GM12864 (cell line): Measurements from ENCODE around the gene NXNL2.
A peak's percentile ranks its signal among the peaks of the same experiment; 100 is the strongest.

Experiments
- DNase-seq: peaks from one replicate; pipeline ENCODE4 v3.0.0-alpha.2; 2011; ENCODE audit warnings: low read depth
- H3K4me3 ChIP-seq: 2 replicates; pipeline ENCODE4 v1.5.1; 2011; ENCODE audit warnings: mild to moderate bottlenecking, low read depth, low read length, control low read depth
- CTCF ChIP-seq: IDR thresholded peaks from 2 replicates; pipeline ENCODE4 v1.5.1; 2011; ENCODE audit warnings: low read depth, mild to moderate bottlenecking, moderate library complexity, low read length, control low read depth, inconsistent platforms; ENCODE audit errors: missing control alignments

NXNL2 gene

GRCh38 chr9:88577256-88578120 is 42.5 kb downstream of the NXNL2 start:
- H3K4me3 ChIP-seq = no peak overlapping the region
- no peak for DNase-seq
- no peak for TF ChIP-seq CTCF

GRCh38 chr9:88578121-88579049 is 43.4 kb downstream of the NXNL2 start:
- no peak for DNase-seq

GRCh38 chr9:88579050-88579715 is 44.2 kb downstream of the NXNL2 start:
- TF ChIP-seq CTCF = no peak
- DNase-seq = no peak
- no peak overlapping the region for H3K4me3 ChIP-seq

More at GRCh38 chr9:88578121-88579049, 43.4 kb downstream of the NXNL2 start:
- peak; percentile 90 for TF ChIP-seq CTCF
- no peak overlapping the region for H3K4me3 ChIP-seq

- no peak for TF ChIP-seq CTCF
- no peak for DNase-seq
- no peak overlapping the region for H3K4me3 ChIP-seq
Observed at GRCh38 chr9:88580961-88581360, 46.0 kb downstream of the NXNL2 start.

- no peak for DNase-seq
- no peak for TF ChIP-seq CTCF
- no peak overlapping the region for H3K4me3 ChIP-seq
Observed at GRCh38 chr9:88583901-88584596, 49.1 kb downstream of the NXNL2 start.

- H3K4me3 ChIP-seq = no peak overlapping the region
- TF ChIP-seq CTCF = no peak
- no peak for DNase-seq
Observed at GRCh38 chr9:88585426-88585825, 50.4 kb downstream of the NXNL2 start.
